K562 (cell line): ENCODE measurements around the gene SSR4. TPM values are rescaled to one million over a fixed set of nuclear protein-coding genes. Genes with fewer than 3 reads are reported as not detected.

Source experiments
- BCL6 ChIP-seq: fragments of 250-450 bp; sonication (Bioruptor Pico); IDR thresholded peaks from 2 replicates; pipeline ENCODE4 v1.4.0; 2020
- FOXP1 ChIP-seq: sonication (generic); formaldehyde crosslinking; IDR thresholded peaks from 2 replicates; pipeline ENCODE4 v1.8.0; 2022; ENCODE audit warnings: mild to moderate bottlenecking, missing genetic modification reagents
- HEY1 ChIP-seq: fragments of 250-450 bp; sonication (Bioruptor Pico); IDR thresholded peaks from 2 replicates; pipeline ENCODE4 v1.5.0; 2020; ENCODE audit warnings: mild to moderate bottlenecking, moderate library complexity, borderline replicate concordance
- MECOM ChIP-seq: fragments of 250-450 bp; sonication (Bioruptor Pico); IDR thresholded peaks from 2 replicates; pipeline ENCODE4 v1.8.0; 2022; ENCODE audit warnings: inconsistent platforms
- MXI1 ChIP-seq: IDR thresholded peaks from 2 replicates; pipeline ENCODE4 v1.6.1; 2011; ENCODE audit warnings: low read depth, mild to moderate bottlenecking, improper control_type of control experiment, low read length
- ZBTB17 ChIP-seq: fragments of 450-650 bp; formaldehyde crosslinking; IDR thresholded peaks from 2 replicates; pipeline ENCODE4 v1.4.0; 2020; ENCODE audit warnings: mild to moderate bottlenecking
- ZBTB7A ChIP-seq: IDR thresholded peaks from 2 replicates; pipeline ENCODE4 v1.6.1; 2011; ENCODE audit warnings: low read depth, mild to moderate bottlenecking, low read length, moderate library complexity, borderline replicate concordance; ENCODE audit not compliant: control insufficient read depth
- ZFP91 ChIP-seq: sonication (generic); formaldehyde crosslinking; IDR thresholded peaks from 2 replicates; pipeline ENCODE4 v1.8.0; 2022; ENCODE audit warnings: mild to moderate bottlenecking, missing genetic modification reagents
- ZNF165 ChIP-seq: fragments of 250-450 bp; sonication (Bioruptor Pico); IDR thresholded peaks from 2 replicates; pipeline ENCODE4 v1.4.0; 2020; ENCODE audit warnings: borderline replicate concordance
- ZNF75A ChIP-seq: fragments of 450-650 bp; formaldehyde crosslinking; IDR thresholded peaks from 2 replicates; pipeline ENCODE4 v1.4.0; 2020; ENCODE audit warnings: mild to moderate bottlenecking
- ZNF76 ChIP-seq: fragments of 250-450 bp; sonication (Bioruptor Pico); IDR thresholded peaks from 2 replicates; pipeline ENCODE4 v1.4.0; 2020; ENCODE audit warnings: mild to moderate bottlenecking, moderate library complexity, borderline replicate concordance
- ZNF778 ChIP-seq: fragments of 450-650 bp; formaldehyde crosslinking; IDR thresholded peaks from 2 replicates; pipeline ENCODE4 v1.4.0; 2020; ENCODE audit warnings: mild to moderate bottlenecking, moderate library complexity
- polyA plus RNA-seq, 8 experiments: library from polyadenylated mRNA; depleted of rRNA in 4 of 8; stranded (reverse) in 5 of 8; unstranded in 3 of 8; fragments of >200 nt; fragmentation: Nextera tagmentation in 2 of 8; fragmentation: Illumina TruSeq in 1 of 8; extraction: Ambion mirVana in 2 of 8; extraction: Trizol in 1 of 8; gene quantifications; 2 replicates each; pipeline versions ENCODE4 v1.2.1 to v1.2.3, GENCODE V29; 2011 to 2014; ENCODE audit warnings: inconsistent platforms in 1 of 8, missing spikeins in 1 of 8
- total RNA-seq, 7 experiments: library from RNA; depleted of rRNA in 6 of 7; stranded (reverse); fragments of >200 nt in 6 of 7; fragmentation: Illumina TruSeq in 2 of 7; extraction: Trizol in 2 of 7; gene quantifications; 2 replicates each; pipeline versions ENCODE4 v1.2.1 to v1.2.3, GENCODE V29; 2011 to 2021; ENCODE audit warnings: low replicate concordance in 1 of 7
- TF ChIP-seq, protein P1 (sequence below): fragments of 450-650 bp; IDR thresholded peaks from 2 replicates; pipeline ENCODE4 v1.6.1; 2018; ENCODE audit not compliant: partially characterized antibody
- TF ChIP-seq, protein P2 (sequence below): fragments of 250-450 bp; sonication (Bioruptor Pico); IDR thresholded peaks from 2 replicates; pipeline ENCODE4 v1.5.0; 2020; ENCODE audit warnings: mild to moderate bottlenecking, borderline replicate concordance
- TF ChIP-seq, protein P3 (sequence below): fragments of 250-450 bp; sonication (Bioruptor Pico); IDR thresholded peaks from 2 replicates; pipeline ENCODE4 v1.8.0; 2022; ENCODE audit warnings: inconsistent platforms, mild to moderate bottlenecking, moderate library complexity, borderline replicate concordance

The SSR4 gene
- total and polyA plus RNA-seq, 9 of the 15 experiments (the other 6 are each of a cell fraction or from before 2014, with no cell fraction given), result 146 to 492 (median 272) TPM

DNA sequence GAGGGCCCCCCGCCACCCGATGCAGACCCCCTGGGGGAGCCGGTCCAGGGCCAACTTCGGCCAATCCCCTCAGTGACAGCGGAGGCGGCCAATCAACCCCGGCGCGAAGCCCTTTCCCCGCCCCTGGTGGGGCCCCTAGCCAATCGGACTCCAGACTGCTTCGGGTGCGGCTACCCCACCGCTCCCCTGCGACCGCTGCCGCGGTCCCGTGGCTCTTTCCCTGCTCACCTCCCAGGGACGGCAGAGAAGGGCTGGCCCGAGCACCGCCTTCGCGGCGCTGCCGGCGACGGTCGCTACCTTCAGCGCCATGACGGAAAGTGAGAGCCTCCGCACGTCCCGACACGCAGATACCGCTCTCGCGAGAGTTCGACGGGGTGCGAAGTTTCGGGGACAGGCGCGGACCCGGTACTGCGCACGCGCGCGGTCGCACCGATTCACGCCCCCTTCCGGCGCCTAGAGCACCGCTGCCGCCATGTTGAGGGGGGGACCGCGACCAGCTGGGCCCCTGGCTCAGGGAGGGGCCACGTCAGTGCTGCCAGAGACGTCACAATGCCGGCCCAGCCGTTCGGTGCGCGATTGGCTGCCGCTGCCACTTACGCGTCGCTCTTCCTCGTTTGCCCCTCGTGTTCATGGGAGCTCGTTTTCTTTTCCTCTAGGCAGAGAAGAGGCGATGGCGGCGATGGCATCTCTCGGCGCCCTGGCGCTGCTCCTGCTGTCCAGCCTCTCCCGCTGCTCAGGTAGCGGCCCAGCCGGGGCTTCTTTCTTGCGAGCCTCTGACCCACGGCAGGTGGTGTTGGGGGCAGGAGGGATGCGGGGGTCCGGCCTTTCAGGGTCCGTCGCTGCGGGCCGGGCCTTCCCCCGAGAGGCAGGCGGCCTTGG lies at the start of gene SSR4, which contains the start of gene IDH3G (continued):
- TF ChIP-seq, protein P1, sequence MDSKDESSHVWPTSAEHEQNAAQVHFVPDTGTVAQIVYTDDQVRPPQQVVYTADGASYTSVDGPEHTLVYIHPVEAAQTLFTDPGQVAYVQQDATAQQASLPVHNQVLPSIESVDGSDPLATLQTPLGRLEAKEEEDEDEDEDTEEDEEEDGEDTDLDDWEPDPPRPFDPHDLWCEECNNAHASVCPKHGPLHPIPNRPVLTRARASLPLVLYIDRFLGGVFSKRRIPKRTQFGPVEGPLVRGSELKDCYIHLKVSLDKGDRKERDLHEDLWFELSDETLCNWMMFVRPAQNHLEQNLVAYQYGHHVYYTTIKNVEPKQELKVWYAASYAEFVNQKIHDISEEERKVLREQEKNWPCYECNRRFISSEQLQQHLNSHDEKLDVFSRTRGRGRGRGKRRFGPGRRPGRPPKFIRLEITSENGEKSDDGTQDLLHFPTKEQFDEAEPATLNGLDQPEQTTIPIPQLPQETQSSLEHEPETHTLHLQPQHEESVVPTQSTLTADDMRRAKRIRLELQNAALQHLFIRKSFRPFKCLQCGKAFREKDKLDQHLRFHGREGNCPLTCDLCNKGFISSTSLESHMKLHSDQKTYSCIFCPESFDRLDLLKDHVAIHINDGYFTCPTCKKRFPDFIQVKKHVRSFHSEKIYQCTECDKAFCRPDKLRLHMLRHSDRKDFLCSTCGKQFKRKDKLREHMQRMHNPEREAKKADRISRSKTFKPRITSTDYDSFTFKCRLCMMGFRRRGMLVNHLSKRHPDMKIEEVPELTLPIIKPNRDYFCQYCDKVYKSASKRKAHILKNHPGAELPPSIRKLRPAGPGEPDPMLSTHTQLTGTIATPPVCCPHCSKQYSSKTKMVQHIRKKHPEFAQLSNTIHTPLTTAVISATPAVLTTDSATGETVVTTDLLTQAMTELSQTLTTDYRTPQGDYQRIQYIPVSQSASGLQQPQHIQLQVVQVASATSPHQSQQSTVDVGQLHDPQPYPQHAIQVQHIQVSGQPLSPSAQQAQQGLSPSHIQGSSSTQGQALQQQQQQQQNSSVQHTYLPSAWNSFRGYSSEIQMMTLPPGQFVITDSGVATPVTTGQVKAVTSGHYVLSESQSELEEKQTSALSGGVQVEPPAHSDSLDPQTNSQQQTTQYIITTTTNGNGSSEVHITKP, result no peak
- TF ChIP-seq ZBTB17 (no peak), ZNF75A (CRISPR knock-in tag) (no peak), MXI1 (peak; percentile 61; the same call in 1 of the 2 replicates), ZBTB7A (peak; percentile 84), ZFP91 (CRISPR knock-in tag) (no peak), ZNF778 (CRISPR knock-in tag) (no peak), MECOM (CRISPR knock-in tag) (no peak), BCL6 (no peak), ZNF76 (CRISPR knock-in tag) (no peak), ZNF165 (CRISPR knock-in tag) (no peak), HEY1 (no peak), FOXP1 (CRISPR knock-in tag) (0 out of 2 replicates have a peak, but pooled peaks have one; percentile 10)
- TF ChIP-seq, protein P2, sequence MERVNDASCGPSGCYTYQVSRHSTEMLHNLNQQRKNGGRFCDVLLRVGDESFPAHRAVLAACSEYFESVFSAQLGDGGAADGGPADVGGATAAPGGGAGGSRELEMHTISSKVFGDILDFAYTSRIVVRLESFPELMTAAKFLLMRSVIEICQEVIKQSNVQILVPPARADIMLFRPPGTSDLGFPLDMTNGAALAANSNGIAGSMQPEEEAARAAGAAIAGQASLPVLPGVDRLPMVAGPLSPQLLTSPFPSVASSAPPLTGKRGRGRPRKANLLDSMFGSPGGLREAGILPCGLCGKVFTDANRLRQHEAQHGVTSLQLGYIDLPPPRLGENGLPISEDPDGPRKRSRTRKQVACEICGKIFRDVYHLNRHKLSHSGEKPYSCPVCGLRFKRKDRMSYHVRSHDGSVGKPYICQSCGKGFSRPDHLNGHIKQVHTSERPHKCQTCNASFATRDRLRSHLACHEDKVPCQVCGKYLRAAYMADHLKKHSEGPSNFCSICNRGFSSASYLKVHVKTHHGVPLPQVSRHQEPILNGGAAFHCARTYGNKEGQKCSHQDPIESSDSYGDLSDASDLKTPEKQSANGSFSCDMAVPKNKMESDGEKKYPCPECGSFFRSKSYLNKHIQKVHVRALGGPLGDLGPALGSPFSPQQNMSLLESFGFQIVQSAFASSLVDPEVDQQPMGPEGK (CRISPR knock-in tag), result no peak
- TF ChIP-seq, protein P3, sequence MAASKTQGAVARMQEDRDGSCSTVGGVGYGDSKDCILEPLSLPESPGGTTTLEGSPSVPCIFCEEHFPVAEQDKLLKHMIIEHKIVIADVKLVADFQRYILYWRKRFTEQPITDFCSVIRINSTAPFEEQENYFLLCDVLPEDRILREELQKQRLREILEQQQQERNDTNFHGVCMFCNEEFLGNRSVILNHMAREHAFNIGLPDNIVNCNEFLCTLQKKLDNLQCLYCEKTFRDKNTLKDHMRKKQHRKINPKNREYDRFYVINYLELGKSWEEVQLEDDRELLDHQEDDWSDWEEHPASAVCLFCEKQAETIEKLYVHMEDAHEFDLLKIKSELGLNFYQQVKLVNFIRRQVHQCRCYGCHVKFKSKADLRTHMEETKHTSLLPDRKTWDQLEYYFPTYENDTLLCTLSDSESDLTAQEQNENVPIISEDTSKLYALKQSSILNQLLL, result no peak
